ENCODE data around the gene PITPNC1. TPM values are rescaled to one million over a fixed set of nuclear protein-coding genes. Genes with fewer than 3 reads are reported as not detected.

PITPNC1 gene
- total and polyA plus RNA-seq, 2 of the 13 experiments (the other 11 are each of a cell fraction or from before 2014, with no cell fraction given): 4.1 to 5.7 TPM

GRCh38 chr17:67639555-67639954 lies 262.5 kb downstream of the PITPNC1 start (continued):
- TF ChIP-seq KIAA2018 (CRISPR knock-in tag; IDR thresholded peaks at IDR 0.05; ENCODE audit: borderline replicate concordance) (no peak), NRL (CRISPR knock-in tag; IDR thresholded peaks at IDR 0.05; ENCODE audit: borderline replicate concordance) (no peak), ZNF430 (CRISPR knock-in tag; IDR thresholded peaks at IDR 0.05) (no peak), CENPBD1 (CRISPR knock-in tag; IDR thresholded peaks at IDR 0.05; ENCODE audit: borderline replicate concordance, low read depth) (no peak), PITX1 (CRISPR knock-in tag; IDR thresholded peaks at IDR 0.05) (peak; percentile 96), PTBP1 (IDR thresholded peaks at IDR 0.05; ENCODE audit: low read depth, low read length, poor library complexity, severe bottlenecking) (no peak), ATAD3A (CRISPR knock-in tag; IDR thresholded peaks at IDR 0.05) (no peak), TFAP4 (IDR thresholded peaks at IDR 0.05; ENCODE audit: borderline replicate concordance, low read depth) (0 out of 2 replicates have a peak, but pooled peaks have one; percentile 21), MBNL3 (CRISPR knock-in tag; conservative IDR thresholded peaks at IDR 0.05) (no peak), TARDBP (CRISPR knock-in tag; IDR thresholded peaks at IDR 0.05) (no peak), SRSF4 (IDR thresholded peaks at IDR 0.05; ENCODE audit: low read depth, low read length, poor library complexity, severe bottlenecking) (no peak), SP4 (CRISPR knock-in tag; IDR thresholded peaks at IDR 0.05) (no peak), JUN (CRISPR knock-in tag; IDR thresholded peaks at IDR 0.05) (no peak), SCMH1 (CRISPR knock-in tag; IDR thresholded peaks at IDR 0.05; ENCODE audit: borderline replicate concordance) (no peak), HNRNPLL (IDR thresholded peaks at IDR 0.05; ENCODE audit: low read depth, low read length, poor library complexity, severe bottlenecking) (no peak), WIZ (CRISPR knock-in tag; IDR thresholded peaks at IDR 0.05) (no peak), ZFP36 (IDR thresholded peaks at IDR 0.05; ENCODE audit: borderline replicate concordance, low read depth, low read length, partially characterized antibody) (no peak), ZNF121 (CRISPR knock-in tag; IDR thresholded peaks at IDR 0.05) (no peak)
- TF ChIP-seq, protein P1, sequence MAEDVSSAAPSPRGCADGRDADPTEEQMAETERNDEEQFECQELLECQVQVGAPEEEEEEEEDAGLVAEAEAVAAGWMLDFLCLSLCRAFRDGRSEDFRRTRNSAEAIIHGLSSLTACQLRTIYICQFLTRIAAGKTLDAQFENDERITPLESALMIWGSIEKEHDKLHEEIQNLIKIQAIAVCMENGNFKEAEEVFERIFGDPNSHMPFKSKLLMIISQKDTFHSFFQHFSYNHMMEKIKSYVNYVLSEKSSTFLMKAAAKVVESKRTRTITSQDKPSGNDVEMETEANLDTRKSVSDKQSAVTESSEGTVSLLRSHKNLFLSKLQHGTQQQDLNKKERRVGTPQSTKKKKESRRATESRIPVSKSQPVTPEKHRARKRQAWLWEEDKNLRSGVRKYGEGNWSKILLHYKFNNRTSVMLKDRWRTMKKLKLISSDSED (CRISPR knock-in tag; IDR thresholded peaks at IDR 0.05): no peak
- TF ChIP-seq, protein P2, sequence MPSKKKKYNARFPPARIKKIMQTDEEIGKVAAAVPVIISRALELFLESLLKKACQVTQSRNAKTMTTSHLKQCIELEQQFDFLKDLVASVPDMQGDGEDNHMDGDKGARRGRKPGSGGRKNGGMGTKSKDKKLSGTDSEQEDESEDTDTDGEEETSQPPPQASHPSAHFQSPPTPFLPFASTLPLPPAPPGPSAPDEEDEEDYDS (CRISPR knock-in tag; IDR thresholded peaks at IDR 0.05): no peak
